MM.1S (cell line): Measurements from ENCODE around the gene DCANP1.

Experiments used
- DNase-seq: peaks from one replicate; pipeline ENCODE4 v3.0.0-alpha.2; 2015
- H2AFZ ChIP-seq: fragments of 300-600 bp; sonication (generic); 2 replicates; pipeline ENCODE4 v1.6.0; 2016; ENCODE audit warnings: antibody characterized with exemption, low read length
- H3F3A ChIP-seq: fragments of 300-600 bp; sonication (generic); 2 replicates; pipeline ENCODE4 v1.6.1; 2016; ENCODE audit warnings: mild to moderate bottlenecking, antibody characterized with exemption, low read length, moderate library complexity, mixed read lengths; ENCODE audit not compliant: insufficient read depth
- H3K27ac ChIP-seq: fragments of 300-600 bp; sonication (generic); 2 replicates; pipeline ENCODE4 v1.5.1; 2016; ENCODE audit warnings: mild to moderate bottlenecking, low read length
- H3K27me3 ChIP-seq: fragments of 300-600 bp; sonication (generic); replicated peaks from 2 replicates; pipeline ENCODE4 v1.6.0; 2016; ENCODE audit warnings: low read length; ENCODE audit not compliant: insufficient read depth
- H3K36me3 ChIP-seq: fragments of 300-600 bp; sonication (generic); replicated peaks from 2 replicates; pipeline ENCODE4 v1.6.1; 2016; ENCODE audit warnings: mild to moderate bottlenecking, low read length, mixed read lengths; ENCODE audit not compliant: insufficient read depth
- H3K4me1 ChIP-seq: fragments of 300-600 bp; sonication (generic); 2 replicates; pipeline ENCODE4 v1.6.1; 2016; ENCODE audit warnings: low read length, mixed read lengths
- H3K4me2 ChIP-seq: fragments of 300-600 bp; sonication (generic); 2 replicates; pipeline ENCODE4 v1.6.0; 2016; ENCODE audit warnings: low read depth, low read length
- H3K4me3 ChIP-seq: fragments of 300-600 bp; sonication (generic); 2 replicates; pipeline ENCODE4 v1.5.1; 2016; ENCODE audit warnings: low read length, mixed read lengths
- H3K79me2 ChIP-seq: fragments of 300-600 bp; sonication (generic); 2 replicates; pipeline ENCODE4 v1.6.1; 2016; ENCODE audit warnings: mixed run types, low read length, mixed read lengths
- H3K9ac ChIP-seq: fragments of 300-600 bp; sonication (generic); 2 replicates; pipeline ENCODE4 v1.6.1; 2016; ENCODE audit warnings: low read length, mixed read lengths
- H3K9me2 ChIP-seq: fragments of 300-600 bp; sonication (generic); replicated peaks from 2 replicates; pipeline ENCODE4 v1.6.1; 2016; ENCODE audit warnings: mild to moderate bottlenecking, low read length, mixed read lengths; ENCODE audit not compliant: insufficient read depth
- H3K9me3 ChIP-seq: fragments of 300-600 bp; sonication (generic); replicated peaks from 2 replicates; pipeline ENCODE4 v1.6.1; 2016; ENCODE audit warnings: mild to moderate bottlenecking, low read length, mixed read lengths; ENCODE audit not compliant: insufficient read depth
- H4K20me1 ChIP-seq: fragments of 300-600 bp; sonication (generic); 2 replicates; pipeline ENCODE4 v1.6.1; 2016; ENCODE audit warnings: mild to moderate bottlenecking, low read length, moderate library complexity, mixed read lengths; ENCODE audit not compliant: insufficient read depth
- EZH2 ChIP-seq: fragments of 300-600 bp; sonication (generic); optimal IDR thresholded peaks from 2 replicates; pipeline ENCODE3; 2017; ENCODE audit warnings: low read depth, mild to moderate bottlenecking, antibody characterized with exemption, low read length, mixed read lengths
- EZH2phosphoT487 ChIP-seq: fragments of 300-600 bp; sonication (generic); IDR thresholded peaks from 2 replicates; pipeline ENCODE4 v1.6.1; 2018; ENCODE audit warnings: antibody characterized with exemption, low read length
- TF ChIP-seq, protein P1 (sequence below): fragments of 300-600 bp; sonication (generic); IDR thresholded peaks from 2 replicates; pipeline ENCODE4 v1.5.1; 2016; ENCODE audit warnings: antibody characterized with exemption, low read length, mixed read lengths

DCANP1 gene

DNA sequence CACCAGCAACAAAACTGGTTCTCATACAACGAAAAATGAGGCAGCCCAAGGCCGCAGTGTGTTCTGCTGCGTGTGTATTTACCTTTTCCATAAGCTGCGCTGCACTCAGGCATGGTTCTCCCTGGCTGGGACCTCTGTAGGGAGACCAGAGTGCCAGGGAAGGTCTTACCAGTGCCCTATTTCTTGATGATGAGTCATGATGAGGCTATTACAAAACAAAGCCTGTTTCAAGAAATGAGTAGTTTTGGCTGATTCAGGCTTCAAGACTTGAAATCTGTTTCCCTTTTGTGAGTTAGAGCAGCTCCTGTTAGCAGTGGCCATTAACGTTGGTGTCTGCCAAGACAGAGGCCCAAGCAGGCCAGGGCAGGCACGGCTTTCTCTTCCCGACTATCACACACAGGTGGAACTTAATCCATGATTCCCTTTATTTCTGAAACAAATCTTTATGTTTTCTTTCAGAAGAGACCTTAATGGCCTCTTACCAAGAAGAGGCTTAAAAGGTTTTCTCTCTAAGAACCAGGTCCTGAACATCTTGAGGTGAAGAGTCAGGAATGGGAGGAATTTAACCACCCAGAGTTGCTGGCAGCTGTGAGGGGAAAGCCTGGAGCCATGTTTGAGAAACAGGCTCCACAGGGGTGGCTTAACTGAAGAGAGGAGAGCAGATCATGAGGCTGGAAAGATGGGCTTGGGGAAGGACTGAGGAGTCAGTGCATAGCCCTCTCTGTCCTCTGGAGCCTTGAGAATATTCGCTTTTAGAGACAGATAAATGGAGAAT lies 46.4 kb upstream of the DCANP1 start:
- Histone ChIP-seq H3K4me1 (no peaks in the 10 kb centered on the region), H3K4me2 (no peak overlapping the region), H3K79me2 (no peaks in the 10 kb centered on the region), H3K9ac (no peak overlapping the region), H3K27me3 (peaks cover 19% of the 10 kb centered on the region; the same call in 1 of the 2 replicates), H3F3A (no peaks in the 10 kb centered on the region), H3K4me3 (no peak overlapping the region), H3K9me3 (no peaks in the 10 kb centered on the region), H3K36me3 (no peaks in the 10 kb centered on the region), H3K27ac (no peak overlapping the region), H3K9me2 (no peaks in the 10 kb centered on the region), H2AFZ (no peak overlapping the region), H4K20me1 (no peaks in the 10 kb centered on the region)
- TF ChIP-seq EZH2 (no peak), EZH2phosphoT487 (no peak)
- TF ChIP-seq, protein P1, sequence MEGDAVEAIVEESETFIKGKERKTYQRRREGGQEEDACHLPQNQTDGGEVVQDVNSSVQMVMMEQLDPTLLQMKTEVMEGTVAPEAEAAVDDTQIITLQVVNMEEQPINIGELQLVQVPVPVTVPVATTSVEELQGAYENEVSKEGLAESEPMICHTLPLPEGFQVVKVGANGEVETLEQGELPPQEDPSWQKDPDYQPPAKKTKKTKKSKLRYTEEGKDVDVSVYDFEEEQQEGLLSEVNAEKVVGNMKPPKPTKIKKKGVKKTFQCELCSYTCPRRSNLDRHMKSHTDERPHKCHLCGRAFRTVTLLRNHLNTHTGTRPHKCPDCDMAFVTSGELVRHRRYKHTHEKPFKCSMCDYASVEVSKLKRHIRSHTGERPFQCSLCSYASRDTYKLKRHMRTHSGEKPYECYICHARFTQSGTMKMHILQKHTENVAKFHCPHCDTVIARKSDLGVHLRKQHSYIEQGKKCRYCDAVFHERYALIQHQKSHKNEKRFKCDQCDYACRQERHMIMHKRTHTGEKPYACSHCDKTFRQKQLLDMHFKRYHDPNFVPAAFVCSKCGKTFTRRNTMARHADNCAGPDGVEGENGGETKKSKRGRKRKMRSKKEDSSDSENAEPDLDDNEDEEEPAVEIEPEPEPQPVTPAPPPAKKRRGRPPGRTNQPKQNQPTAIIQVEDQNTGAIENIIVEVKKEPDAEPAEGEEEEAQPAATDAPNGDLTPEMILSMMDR, result no peak
- DNase-seq, result no peak

DNA sequence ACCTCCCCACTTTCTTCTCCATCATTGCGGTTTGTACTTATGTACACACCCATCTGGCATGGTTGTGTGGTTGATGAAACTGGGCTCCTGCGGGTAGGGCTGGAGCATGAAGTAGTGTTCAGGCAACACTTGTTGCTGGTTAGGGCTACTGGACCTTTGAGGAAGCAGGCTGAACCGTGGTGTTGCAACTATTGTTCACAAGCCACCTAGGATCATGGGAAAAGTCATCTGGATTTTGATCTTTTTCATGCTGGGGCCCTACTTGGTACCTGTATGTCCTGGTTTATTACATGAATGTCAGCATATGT lies 45.1 kb upstream of the DCANP1 start:
- H3K9me2 ChIP-seq, result no peaks in the 10 kb centered on the region
- H3K4me1 ChIP-seq, result no peaks in the 10 kb centered on the region
- no peaks in the 10 kb centered on the region for H3K79me2 ChIP-seq
- peaks cover 26% of the 10 kb centered on the region; the same call in 1 of the 2 replicates for H3K27me3 ChIP-seq
- no peaks in the 10 kb centered on the region for H3K9me3 ChIP-seq
- H4K20me1 ChIP-seq, result no peaks in the 10 kb centered on the region
- no peak overlapping the region for H3K4me2 ChIP-seq
- H2AFZ ChIP-seq, result no peak overlapping the region
- H3K9ac ChIP-seq, result no peak overlapping the region
- no peaks in the 10 kb centered on the region for H3K36me3 ChIP-seq
- TF ChIP-seq, protein P1, result no peak
- TF ChIP-seq EZH2phosphoT487, result no peak
- TF ChIP-seq EZH2, result no peak
- H3K4me3 ChIP-seq, result no peak overlapping the region
- no peak for DNase-seq
- no peak overlapping the region for H3K27ac ChIP-seq
- no peaks in the 10 kb centered on the region for H3F3A ChIP-seq

DNA sequence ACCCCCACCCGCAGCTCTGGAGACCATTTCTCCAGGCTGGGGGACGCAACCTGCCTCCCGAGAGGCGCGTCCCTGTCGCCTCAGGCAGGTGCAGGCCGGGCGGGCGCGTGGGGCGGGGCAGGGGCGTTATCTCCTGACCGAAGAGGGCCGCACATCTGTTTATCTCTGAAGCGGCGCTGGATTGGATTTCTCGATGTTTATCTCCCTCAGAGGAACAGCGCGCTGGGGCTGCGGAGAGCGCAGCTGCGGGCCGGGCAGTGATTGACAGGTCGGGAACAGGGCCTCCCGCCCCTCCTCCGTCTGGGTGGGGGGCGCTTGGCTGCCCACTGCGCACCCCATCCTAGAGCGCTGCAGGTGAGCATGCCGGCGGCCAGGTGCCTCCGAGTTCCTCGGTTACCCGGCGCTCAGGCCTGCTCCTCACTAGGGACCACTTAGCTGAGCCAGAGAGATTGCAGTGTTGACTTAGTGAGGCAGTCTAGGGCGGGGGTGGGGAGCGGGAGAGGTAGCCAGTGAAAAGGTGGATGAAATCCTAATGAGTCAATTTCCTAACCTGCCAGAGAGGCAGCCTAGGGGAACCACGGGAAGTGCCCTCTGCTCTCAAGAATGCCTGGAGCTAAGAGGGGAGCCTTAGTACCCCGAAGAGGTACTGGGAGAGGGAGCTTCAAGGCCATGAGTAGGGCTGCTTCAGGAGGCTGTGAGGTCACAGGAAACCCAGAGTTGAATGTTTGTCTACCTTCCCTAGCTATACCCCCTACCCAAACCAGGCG lies 44.6 kb upstream of the DCANP1 start:
- Histone ChIP-seq H3K4me2 (peak overlapping the region; percentile 40; the same call in 1 of the 2 replicates), H3K9me3 (no peaks in the 10 kb centered on the region), H3K4me1 (no peaks in the 10 kb centered on the region), H3K9me2 (no peaks in the 10 kb centered on the region), H3K27me3 (peaks cover 26% of the 10 kb centered on the region; the same call in 1 of the 2 replicates), H3K9ac (no peak overlapping the region), H3F3A (no peaks in the 10 kb centered on the region), H2AFZ (0 out of 2 replicates have a peak overlapping the region, but pooled peaks have one; percentile 31), H3K4me3 (no peak overlapping the region; the same call in 1 of the 2 replicates), H3K79me2 (no peaks in the 10 kb centered on the region), H3K36me3 (no peaks in the 10 kb centered on the region), H4K20me1 (no peaks in the 10 kb centered on the region), H3K27ac (no peak overlapping the region)
- peak; percentile 34 for DNase-seq
- no peak for TF ChIP-seq EZH2phosphoT487
- TF ChIP-seq EZH2, result no peak
- TF ChIP-seq, protein P1, result no peak
